HEK293 (cell line): ENCODE data around the gene EVI5L.

Experiments used
- ZNF335 ChIP-seq: fragments of 450-650 bp; formaldehyde crosslinking; conservative IDR thresholded peaks from 2 replicates; pipeline ENCODE4 v1.5.1; 2016; ENCODE audit warnings: missing biosample characterization, missing genetic modification characterization
- ZNF660 ChIP-seq: fragments of 450-650 bp; IDR thresholded peaks from 2 replicates; pipeline ENCODE4 v1.5.1; 2018; ENCODE audit warnings: missing biosample characterization, mild to moderate bottlenecking, missing genetic modification characterization
- ZNF777 ChIP-seq: fragments of 450-650 bp; formaldehyde crosslinking; IDR thresholded peaks from 2 replicates; pipeline ENCODE4 v1.5.1; 2017; ENCODE audit warnings: missing biosample characterization, missing genetic modification characterization, borderline replicate concordance
- TF ChIP-seq, protein P1 (sequence below): fragments of 450-650 bp; formaldehyde crosslinking; IDR thresholded peaks from 2 replicates; pipeline ENCODE4 v1.5.1; 2016; ENCODE audit warnings: missing biosample characterization, missing genetic modification characterization
- TF ChIP-seq, protein P2 (sequence below): fragments of 450-650 bp; formaldehyde crosslinking; IDR thresholded peaks from 2 replicates; pipeline ENCODE4 v1.5.0; 2017; ENCODE audit warnings: missing biosample characterization, missing genetic modification characterization, borderline replicate concordance

DNA sequence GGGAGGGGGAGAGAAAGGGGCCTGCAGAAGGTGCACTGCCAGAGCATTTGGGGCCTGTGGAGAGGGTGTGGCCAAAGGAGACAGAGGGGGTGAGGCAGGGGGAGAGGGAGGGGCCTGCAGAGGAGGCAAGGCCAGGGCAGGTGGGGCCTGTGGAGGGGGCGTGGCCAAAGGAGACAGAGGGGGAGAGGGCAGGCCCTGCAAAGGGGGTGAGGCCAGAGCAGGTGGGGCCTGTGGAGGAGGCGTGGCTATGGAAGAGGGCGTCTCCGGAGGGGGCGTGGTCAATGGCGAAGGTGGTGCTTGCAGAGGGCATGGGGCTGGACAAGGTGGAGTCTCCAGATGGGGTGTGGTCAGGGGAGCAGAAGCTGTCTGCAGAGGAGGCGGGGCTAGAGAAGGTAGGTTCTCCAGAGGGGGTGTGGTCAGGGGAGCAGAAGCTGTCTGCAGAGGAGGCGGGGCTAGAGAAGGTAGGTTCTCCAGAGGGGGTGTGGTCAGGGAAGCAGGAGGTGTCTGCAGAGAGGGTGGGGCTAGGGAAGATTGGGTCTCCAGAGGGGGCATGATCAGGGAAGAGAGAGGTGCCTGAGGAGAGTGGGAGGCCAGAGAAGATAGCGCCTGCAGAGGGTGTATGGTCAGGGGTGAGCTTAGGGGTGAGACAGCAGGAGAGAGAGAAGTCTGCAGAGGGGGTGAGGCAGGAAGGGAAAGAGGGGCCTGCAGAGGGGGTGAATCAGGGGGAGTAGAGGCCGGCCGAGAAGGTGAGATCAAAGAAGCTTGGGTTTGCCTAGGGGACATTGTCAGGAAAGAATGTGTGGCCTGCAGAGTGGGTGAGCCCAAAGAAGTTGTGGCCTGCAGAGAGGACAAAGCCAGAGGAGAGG is 40.8 kb downstream of the EVI5L start:
- TF ChIP-seq ZNF660 (tag by site-specific recombination) (no peak), ZNF777 (no peak), ZNF335 (tag by site-specific recombination) (no peak)
- TF ChIP-seq, protein P1, sequence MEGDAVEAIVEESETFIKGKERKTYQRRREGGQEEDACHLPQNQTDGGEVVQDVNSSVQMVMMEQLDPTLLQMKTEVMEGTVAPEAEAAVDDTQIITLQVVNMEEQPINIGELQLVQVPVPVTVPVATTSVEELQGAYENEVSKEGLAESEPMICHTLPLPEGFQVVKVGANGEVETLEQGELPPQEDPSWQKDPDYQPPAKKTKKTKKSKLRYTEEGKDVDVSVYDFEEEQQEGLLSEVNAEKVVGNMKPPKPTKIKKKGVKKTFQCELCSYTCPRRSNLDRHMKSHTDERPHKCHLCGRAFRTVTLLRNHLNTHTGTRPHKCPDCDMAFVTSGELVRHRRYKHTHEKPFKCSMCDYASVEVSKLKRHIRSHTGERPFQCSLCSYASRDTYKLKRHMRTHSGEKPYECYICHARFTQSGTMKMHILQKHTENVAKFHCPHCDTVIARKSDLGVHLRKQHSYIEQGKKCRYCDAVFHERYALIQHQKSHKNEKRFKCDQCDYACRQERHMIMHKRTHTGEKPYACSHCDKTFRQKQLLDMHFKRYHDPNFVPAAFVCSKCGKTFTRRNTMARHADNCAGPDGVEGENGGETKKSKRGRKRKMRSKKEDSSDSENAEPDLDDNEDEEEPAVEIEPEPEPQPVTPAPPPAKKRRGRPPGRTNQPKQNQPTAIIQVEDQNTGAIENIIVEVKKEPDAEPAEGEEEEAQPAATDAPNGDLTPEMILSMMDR: no peak
- TF ChIP-seq, protein P2, sequence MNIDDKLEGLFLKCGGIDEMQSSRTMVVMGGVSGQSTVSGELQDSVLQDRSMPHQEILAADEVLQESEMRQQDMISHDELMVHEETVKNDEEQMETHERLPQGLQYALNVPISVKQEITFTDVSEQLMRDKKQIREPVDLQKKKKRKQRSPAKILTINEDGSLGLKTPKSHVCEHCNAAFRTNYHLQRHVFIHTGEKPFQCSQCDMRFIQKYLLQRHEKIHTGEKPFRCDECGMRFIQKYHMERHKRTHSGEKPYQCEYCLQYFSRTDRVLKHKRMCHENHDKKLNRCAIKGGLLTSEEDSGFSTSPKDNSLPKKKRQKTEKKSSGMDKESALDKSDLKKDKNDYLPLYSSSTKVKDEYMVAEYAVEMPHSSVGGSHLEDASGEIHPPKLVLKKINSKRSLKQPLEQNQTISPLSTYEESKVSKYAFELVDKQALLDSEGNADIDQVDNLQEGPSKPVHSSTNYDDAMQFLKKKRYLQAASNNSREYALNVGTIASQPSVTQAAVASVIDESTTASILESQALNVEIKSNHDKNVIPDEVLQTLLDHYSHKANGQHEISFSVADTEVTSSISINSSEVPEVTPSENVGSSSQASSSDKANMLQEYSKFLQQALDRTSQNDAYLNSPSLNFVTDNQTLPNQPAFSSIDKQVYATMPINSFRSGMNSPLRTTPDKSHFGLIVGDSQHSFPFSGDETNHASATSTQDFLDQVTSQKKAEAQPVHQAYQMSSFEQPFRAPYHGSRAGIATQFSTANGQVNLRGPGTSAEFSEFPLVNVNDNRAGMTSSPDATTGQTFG (tag by site-specific recombination): no peak
